NT2/D1 (cell line): Measurements from ENCODE around the gene PLA2G4A.

Experiments used
- SUZ12 ChIP-seq: IDR thresholded peaks from 2 replicates; pipeline ENCODE4 v1.6.1; 2011; ENCODE audit not compliant: insufficient read length, insufficient read depth; ENCODE audit errors: extremely low read depth
- YY1 ChIP-seq: IDR thresholded peaks from 2 replicates; pipeline ENCODE4 v1.6.1; 2011; ENCODE audit not compliant: insufficient read length, insufficient read depth
- ZNF274 ChIP-seq: IDR thresholded peaks from 2 replicates; pipeline ENCODE4 v1.6.1; 2011; ENCODE audit warnings: mild to moderate bottlenecking, low read depth, low read length

- no peak for TF ChIP-seq SUZ12
- TF ChIP-seq ZNF274 = no peak
- no peak for TF ChIP-seq YY1
Measured at GRCh38 chr1:186843226-186843625, 14.5 kb downstream of the PLA2G4A start.
